Stimulated activated naive CD8-positive, alpha-beta T cell treated with anti-CD3 and anti-CD28 coated beads, Interleukin-15, Interleukin-2, amounts not matched to agents 100 ng/mL and 50 ng/mL, for 24 hours (primary cell): ENCODE data around the gene KIF26B.

ENCODE experiments used
- H3K27ac Mint-ChIP-seq: one replicate; pipeline ENCODE4 v1.8.0; 2021; ENCODE audit warnings: mild to moderate bottlenecking, mixed read lengths
- H3K27me3 Mint-ChIP-seq: one replicate; pipeline ENCODE4 v1.8.0; 2021; ENCODE audit warnings: mixed read lengths
- H3K36me3 Mint-ChIP-seq: one replicate; pipeline ENCODE4 v1.8.0; 2021; ENCODE audit warnings: low read depth, mixed read lengths
- H3K4me1 Mint-ChIP-seq: one replicate; pipeline ENCODE4 v1.8.0; 2021; ENCODE audit warnings: low read depth, mixed read lengths
- H3K4me3 Mint-ChIP-seq: one replicate; pipeline ENCODE4 v1.8.0; 2021; ENCODE audit warnings: mild to moderate bottlenecking, mixed read lengths
- H3K9me3 Mint-ChIP-seq: one replicate; pipeline ENCODE4 v1.8.0; 2021; ENCODE audit warnings: mixed read lengths

KIF26B gene

GRCh38 chr1:245153552-245154428 is 995 bp upstream of the KIF26B start:
- H3K27ac Mint-ChIP-seq, result no peak overlapping the region
- peaks cover 6% of the 10 kb centered on the region for H3K9me3 Mint-ChIP-seq
- peaks cover 27% of the 10 kb centered on the region for H3K4me1 Mint-ChIP-seq
- peaks cover 74% of the 10 kb centered on the region for H3K27me3 Mint-ChIP-seq
- H3K4me3 Mint-ChIP-seq, result peak overlapping the region; percentile 75
- no peaks in the 10 kb centered on the region for H3K36me3 Mint-ChIP-seq

- Mint-ChIP-seq H3K27ac (no peak overlapping the region), H3K9me3 (peaks cover 15% of the 10 kb centered on the region), H3K4me3 (peak overlapping the region; percentile 77), H3K36me3 (no peaks in the 10 kb centered on the region), H3K27me3 (peaks cover 78% of the 10 kb centered on the region), H3K4me1 (peaks cover 27% of the 10 kb centered on the region)
Measured at GRCh38 chr1:245155272-245156040, 671 bp downstream of the KIF26B start.

GRCh38 chr1:245156041-245156735 is 1.4 kb downstream of the KIF26B start:
- Mint-ChIP-seq H3K4me3 (peak overlapping the region; percentile 70), H3K9me3 (peaks cover 15% of the 10 kb centered on the region), H3K27ac (no peak overlapping the region), H3K36me3 (no peaks in the 10 kb centered on the region), H3K27me3 (peaks cover 74% of the 10 kb centered on the region), H3K4me1 (peaks cover 27% of the 10 kb centered on the region)

DNA sequence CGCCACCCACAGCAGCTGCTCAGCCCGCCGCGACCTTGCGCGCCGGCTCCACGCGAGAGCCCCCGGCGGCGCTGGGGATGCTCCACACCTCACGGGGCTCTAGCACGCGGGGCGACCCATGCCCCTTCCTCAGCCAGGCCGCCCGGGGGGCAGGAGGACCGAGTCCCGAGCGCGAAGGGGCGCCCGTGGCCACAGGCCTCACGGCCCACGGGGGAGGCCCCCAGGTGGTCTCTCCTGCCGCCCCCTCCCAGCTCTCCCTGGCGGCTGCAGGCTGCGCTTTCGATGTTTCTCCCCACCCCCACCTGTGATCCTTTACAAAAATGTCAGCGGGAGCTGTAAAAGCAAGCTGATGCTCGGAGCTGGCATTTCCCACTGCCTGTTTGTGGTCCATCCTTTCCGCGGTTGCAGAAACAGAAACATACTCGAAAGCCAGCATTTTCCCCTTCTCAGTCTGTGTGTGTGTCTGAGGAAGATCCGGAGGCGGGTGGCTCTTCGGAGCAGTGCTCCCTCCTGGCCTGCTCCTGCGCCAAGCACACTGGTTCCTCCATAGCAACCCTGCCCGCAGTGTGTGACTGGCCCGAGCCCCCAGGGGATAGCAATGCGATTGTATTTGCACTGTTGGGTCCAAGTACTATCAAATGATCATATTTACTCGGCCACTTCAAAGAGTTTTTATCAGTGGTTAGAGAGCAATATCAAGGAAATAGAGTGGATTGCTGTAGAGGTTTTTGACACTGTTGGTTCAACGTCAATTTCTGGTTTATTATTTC is 2.1 kb downstream of the KIF26B start:
- Mint-ChIP-seq H3K4me3 (peak overlapping the region; percentile 70), H3K4me1 (peaks cover 27% of the 10 kb centered on the region), H3K36me3 (no peaks in the 10 kb centered on the region), H3K27me3 (peaks cover 71% of the 10 kb centered on the region), H3K9me3 (peaks cover 15% of the 10 kb centered on the region), H3K27ac (no peak overlapping the region)

GRCh38 chr1:245158913-245159312 is 4.1 kb downstream of the KIF26B start:
- Mint-ChIP-seq H3K36me3 (no peaks in the 10 kb centered on the region), H3K4me1 (peaks cover 17% of the 10 kb centered on the region), H3K9me3 (peaks cover 15% of the 10 kb centered on the region), H3K27me3 (peaks cover 64% of the 10 kb centered on the region), H3K27ac (no peak overlapping the region), H3K4me3 (no peak overlapping the region)

GRCh38 chr1:245160288-245160687 is 5.5 kb downstream of the KIF26B start:
- H3K4me3 Mint-ChIP-seq, result no peak overlapping the region
- H3K27ac Mint-ChIP-seq, result no peak overlapping the region
- H3K9me3 Mint-ChIP-seq, result peaks cover 15% of the 10 kb centered on the region
- H3K36me3 Mint-ChIP-seq, result no peaks in the 10 kb centered on the region
- peaks cover 66% of the 10 kb centered on the region for H3K27me3 Mint-ChIP-seq
- peaks cover 12% of the 10 kb centered on the region for H3K4me1 Mint-ChIP-seq

GRCh38 chr1:245160741-245161400 is 6.1 kb downstream of the KIF26B start:
- H3K9me3 Mint-ChIP-seq, result peaks cover 15% of the 10 kb centered on the region
- H3K27ac Mint-ChIP-seq, result no peak overlapping the region
- no peaks in the 10 kb centered on the region for H3K36me3 Mint-ChIP-seq
- H3K27me3 Mint-ChIP-seq, result peaks cover 66% of the 10 kb centered on the region
- peaks cover 6% of the 10 kb centered on the region for H3K4me1 Mint-ChIP-seq
- H3K4me3 Mint-ChIP-seq, result no peak overlapping the region

GRCh38 chr1:245161866-245162265 is 7.1 kb downstream of the KIF26B start:
- H3K36me3 Mint-ChIP-seq, result no peaks in the 10 kb centered on the region
- no peak overlapping the region for H3K4me3 Mint-ChIP-seq
- H3K27me3 Mint-ChIP-seq, result peaks cover 73% of the 10 kb centered on the region
- H3K9me3 Mint-ChIP-seq, result peaks cover 15% of the 10 kb centered on the region
- H3K27ac Mint-ChIP-seq, result no peak overlapping the region
- peaks cover 4% of the 10 kb centered on the region for H3K4me1 Mint-ChIP-seq

- H3K4me3 Mint-ChIP-seq, result no peak overlapping the region
- no peak overlapping the region for H3K27ac Mint-ChIP-seq
- no peaks in the 10 kb centered on the region for H3K4me1 Mint-ChIP-seq
- peaks cover 62% of the 10 kb centered on the region for H3K27me3 Mint-ChIP-seq
- no peaks in the 10 kb centered on the region for H3K36me3 Mint-ChIP-seq
- H3K9me3 Mint-ChIP-seq, result no peaks in the 10 kb centered on the region
Measured at GRCh38 chr1:245166471-245166885, 11.7 kb downstream of the KIF26B start.

- Mint-ChIP-seq H3K4me1 (no peaks in the 10 kb centered on the region), H3K27me3 (peaks cover 52% of the 10 kb centered on the region), H3K4me3 (no peak overlapping the region), H3K27ac (no peak overlapping the region), H3K9me3 (no peaks in the 10 kb centered on the region), H3K36me3 (no peaks in the 10 kb centered on the region)
Measured at GRCh38 chr1:245168086-245168485, 13.3 kb downstream of the KIF26B start.

DNA sequence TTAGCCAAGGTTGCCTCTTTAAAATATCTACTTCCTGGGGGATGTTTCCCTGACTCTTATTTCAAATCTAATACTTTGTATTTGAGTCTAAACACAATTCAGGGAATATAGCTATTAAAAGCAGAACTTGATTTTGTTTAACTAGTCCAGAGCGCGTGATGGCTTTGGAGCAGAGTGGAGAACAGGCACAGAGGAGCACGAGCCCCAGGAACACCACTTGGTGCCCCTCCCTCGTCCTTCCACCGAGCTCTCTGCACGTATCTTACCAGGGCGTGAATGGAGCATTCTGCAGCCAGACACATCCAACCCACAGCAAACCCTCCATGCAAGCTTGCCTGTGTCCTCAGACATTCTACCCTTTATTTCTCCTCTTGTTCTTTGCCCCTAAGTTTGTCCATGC is 14.1 kb downstream of the KIF26B start:
- H3K27me3 Mint-ChIP-seq, result peaks cover 47% of the 10 kb centered on the region
- no peaks in the 10 kb centered on the region for H3K4me1 Mint-ChIP-seq

GRCh38 chr1:245169376-245169775 is 14.6 kb downstream of the KIF26B start:
- H3K9me3 Mint-ChIP-seq, result no peaks in the 10 kb centered on the region
- H3K27me3 Mint-ChIP-seq, result peaks cover 44% of the 10 kb centered on the region
- no peaks in the 10 kb centered on the region for H3K36me3 Mint-ChIP-seq
- no peaks in the 10 kb centered on the region for H3K4me1 Mint-ChIP-seq
- no peak overlapping the region for H3K4me3 Mint-ChIP-seq
- H3K27ac Mint-ChIP-seq, result no peak overlapping the region

More for the DNA sequence above, 14.1 kb downstream of the KIF26B start:
- no peak overlapping the region for H3K27ac Mint-ChIP-seq
- no peak overlapping the region for H3K4me3 Mint-ChIP-seq
- no peaks in the 10 kb centered on the region for H3K36me3 Mint-ChIP-seq
- no peaks in the 10 kb centered on the region for H3K9me3 Mint-ChIP-seq

DNA sequence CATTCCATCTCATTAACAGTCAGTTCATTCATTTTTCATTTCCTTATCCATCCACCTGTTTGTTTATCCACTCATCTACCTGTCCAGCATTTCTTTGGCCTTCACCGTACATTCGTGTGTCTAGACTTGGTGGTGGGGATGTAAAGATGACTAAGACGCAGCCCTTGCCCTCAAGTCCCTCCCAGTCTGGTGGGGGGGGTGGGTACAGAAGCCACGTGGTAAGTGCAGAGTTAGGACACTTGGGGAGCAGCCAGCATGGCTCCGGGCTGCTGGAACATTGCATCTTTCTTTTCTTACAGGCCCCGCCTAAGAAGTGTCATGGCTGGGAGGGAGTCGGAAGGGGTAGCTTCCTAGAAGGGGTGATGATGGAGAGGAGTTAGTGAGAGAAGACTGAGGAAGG is 17.2 kb downstream of the KIF26B start:
- no peak overlapping the region for H3K4me3 Mint-ChIP-seq
- H3K27ac Mint-ChIP-seq, result no peak overlapping the region
- no peaks in the 10 kb centered on the region for H3K9me3 Mint-ChIP-seq
- no peaks in the 10 kb centered on the region for H3K36me3 Mint-ChIP-seq
- H3K27me3 Mint-ChIP-seq, result peaks cover 24% of the 10 kb centered on the region
- no peaks in the 10 kb centered on the region for H3K4me1 Mint-ChIP-seq

DNA sequence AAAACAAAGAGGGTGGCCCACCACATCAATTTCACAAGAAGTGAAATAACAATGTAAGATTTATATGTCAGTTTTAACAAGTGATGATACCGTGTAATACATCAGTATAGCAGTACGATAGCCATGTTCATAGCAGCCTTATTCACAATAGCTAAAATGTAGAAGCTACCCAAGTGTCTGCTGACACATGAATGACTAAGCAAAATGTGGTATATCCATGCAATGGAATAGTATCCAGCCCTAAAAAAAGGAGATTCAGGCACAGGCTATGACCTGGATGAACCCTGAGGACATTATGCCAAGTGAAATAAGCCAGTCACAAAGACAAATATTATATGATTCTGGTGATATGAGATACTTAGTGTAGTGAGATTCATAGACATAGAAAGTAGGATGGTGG is 18.0 kb downstream of the KIF26B start:
- Mint-ChIP-seq H3K27ac (no peak overlapping the region), H3K4me1 (no peaks in the 10 kb centered on the region), H3K4me3 (no peak overlapping the region), H3K9me3 (no peaks in the 10 kb centered on the region), H3K36me3 (no peaks in the 10 kb centered on the region), H3K27me3 (peaks cover 16% of the 10 kb centered on the region)
